ENCODE results near the gene KCNMA1. TPM values are rescaled to one million over a fixed set of nuclear protein-coding genes. Genes with fewer than 3 reads are reported as not detected.

Gene KCNMA1
- total RNA-seq, 1 experiment from 2014 or later: 143 TPM

DNA sequence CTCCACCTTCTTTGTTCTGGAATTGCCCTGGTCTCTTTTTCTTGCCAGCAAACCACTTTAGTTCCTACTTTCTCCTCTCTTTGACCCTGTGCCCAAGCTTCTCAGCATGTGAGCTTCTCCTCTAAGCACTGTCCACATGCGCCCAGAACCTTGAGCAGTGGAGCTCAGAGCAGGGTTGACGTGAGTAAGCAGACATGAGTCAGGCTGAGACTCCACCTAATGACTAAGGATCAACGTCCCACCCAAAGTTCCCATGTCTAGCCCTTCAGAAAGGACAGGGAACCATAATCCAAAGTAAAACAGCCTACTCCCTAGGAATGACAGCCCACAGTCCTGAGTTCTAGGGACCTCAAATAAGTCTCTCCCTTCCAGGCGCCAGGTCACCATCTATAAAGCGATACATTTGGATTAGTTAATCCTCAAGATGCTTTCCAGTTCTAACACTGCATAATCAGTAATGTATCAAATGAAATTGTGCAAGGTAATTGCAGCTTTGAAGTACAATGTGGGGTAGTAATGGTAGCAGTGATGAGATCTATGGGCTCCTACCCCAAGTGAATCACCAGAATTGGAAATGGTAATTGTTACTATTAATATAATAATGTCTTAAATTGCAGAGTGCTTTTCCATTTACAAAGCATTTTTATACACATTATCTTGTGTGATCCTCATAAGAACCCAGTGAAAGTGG lies 44.5 kb downstream of the KCNMA1 start:
- Histone ChIP-seq H3K9me2 (replicated peaks; ENCODE audit: low read length) (no peaks in the 10 kb centered on the region), H2AFZ (ENCODE audit: low read length) (peak overlapping the region; percentile 17), H3K9ac (ENCODE audit: low read length) (peak overlapping the region; percentile 65), H3K36me3 (ENCODE audit: low read depth, low read length) (no peaks in the 10 kb centered on the region), H3K4me3 (ENCODE audit: low read length) (no peak overlapping the region), H3K79me2 (ENCODE audit: low read length) (peaks cover 75% of the 10 kb centered on the region), H3K27me3 (ENCODE audit: low read length) (no peaks in the 10 kb centered on the region), H3K4me1 (ENCODE audit: insufficient read depth, low read length) (peaks cover 41% of the 10 kb centered on the region), H3K4me2 (ENCODE audit: low read length) (peak overlapping the region; percentile 32), H3K27ac (ENCODE audit: low read length) (peak overlapping the region; percentile 74), H3F3A (ENCODE audit: low read length, unreplicated experiment) (no peaks in the 10 kb centered on the region), H3K9me3 (ENCODE audit: low read length) (no peaks in the 10 kb centered on the region), H4K20me1 (ENCODE audit: low read length) (no peaks in the 10 kb centered on the region)
- BruUV-seq (replicated peaks): no TSS peak
- CTCF ChIA-PET: interaction anchor here (0.6 to 1.1 kb wide), 4 partner anchors 61 to 427 kb away, joined by 3 to 4 read pairs (median 4); no protein-coding TSS in a partner anchor
- TF ChIP-seq EZH2phosphoT487 (IDR thresholded peaks at IDR 0.05; ENCODE audit: borderline replicate concordance, low read length): no peak
- TF ChIP-seq, protein P1, sequence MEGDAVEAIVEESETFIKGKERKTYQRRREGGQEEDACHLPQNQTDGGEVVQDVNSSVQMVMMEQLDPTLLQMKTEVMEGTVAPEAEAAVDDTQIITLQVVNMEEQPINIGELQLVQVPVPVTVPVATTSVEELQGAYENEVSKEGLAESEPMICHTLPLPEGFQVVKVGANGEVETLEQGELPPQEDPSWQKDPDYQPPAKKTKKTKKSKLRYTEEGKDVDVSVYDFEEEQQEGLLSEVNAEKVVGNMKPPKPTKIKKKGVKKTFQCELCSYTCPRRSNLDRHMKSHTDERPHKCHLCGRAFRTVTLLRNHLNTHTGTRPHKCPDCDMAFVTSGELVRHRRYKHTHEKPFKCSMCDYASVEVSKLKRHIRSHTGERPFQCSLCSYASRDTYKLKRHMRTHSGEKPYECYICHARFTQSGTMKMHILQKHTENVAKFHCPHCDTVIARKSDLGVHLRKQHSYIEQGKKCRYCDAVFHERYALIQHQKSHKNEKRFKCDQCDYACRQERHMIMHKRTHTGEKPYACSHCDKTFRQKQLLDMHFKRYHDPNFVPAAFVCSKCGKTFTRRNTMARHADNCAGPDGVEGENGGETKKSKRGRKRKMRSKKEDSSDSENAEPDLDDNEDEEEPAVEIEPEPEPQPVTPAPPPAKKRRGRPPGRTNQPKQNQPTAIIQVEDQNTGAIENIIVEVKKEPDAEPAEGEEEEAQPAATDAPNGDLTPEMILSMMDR (conservative IDR thresholded peaks at IDR 0.05; ENCODE audit: low read depth, low read length): no peak
- no peak for TF ChIP-seq EZH2 (IDR thresholded peaks at IDR 0.05; ENCODE audit: low read length, unreplicated experiment)
- intact Hi-C loops (cut with micrococcal nuclease): loop anchor here (5.0 kb wide), 1 partner anchor 201 kb away; no protein-coding TSS in a partner anchor
- POLR2A ChIA-PET (ENCODE audit: unreplicated experiment): interaction anchor here (0.6 kb wide), 1 partner anchor 338 kb away, joined by 3 read pairs; no protein-coding TSS in a partner anchor
- ATAC-seq (peak; percentile 99), DNase-seq (peak; percentile 100)

DNA sequence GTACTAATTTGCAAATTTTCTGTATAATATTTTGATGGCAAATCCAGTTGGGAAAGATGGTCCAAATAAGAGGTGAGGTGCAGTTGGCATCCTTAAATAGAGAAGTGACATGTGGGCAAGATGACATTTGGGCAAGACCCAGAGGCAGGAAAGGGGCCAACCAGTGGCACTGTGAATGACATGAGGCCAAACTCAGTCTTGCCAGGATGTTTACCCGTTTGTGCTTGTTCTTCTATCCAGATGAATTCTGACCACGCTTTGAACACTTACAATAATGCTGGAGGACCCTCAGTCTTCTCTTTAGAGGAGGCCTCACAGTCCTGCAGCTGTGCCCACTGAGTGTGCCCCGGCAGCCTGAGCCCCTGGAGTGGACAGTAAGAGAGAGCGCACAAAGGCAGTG lies 45.1 kb downstream of the KCNMA1 start:
- no peak for DNase-seq
- no peak for TF ChIP-seq EZH2 (IDR thresholded peaks at IDR 0.05; ENCODE audit: low read length, unreplicated experiment)
- TF ChIP-seq, protein P1 (conservative IDR thresholded peaks at IDR 0.05; ENCODE audit: low read depth, low read length): no peak
- no peaks in the 10 kb centered on the region for H3K36me3 ChIP-seq (ENCODE audit: low read depth, low read length)
- peak overlapping the region; percentile 65 for H3K9ac ChIP-seq (ENCODE audit: low read length)
- peak overlapping the region; percentile 32 for H3K4me2 ChIP-seq (ENCODE audit: low read length)
- H3K27me3 ChIP-seq (ENCODE audit: low read length): no peaks in the 10 kb centered on the region
- peak overlapping the region; percentile 74 for H3K27ac ChIP-seq (ENCODE audit: low read length)
- no TSS peak for BruUV-seq (replicated peaks)
- H3K79me2 ChIP-seq (ENCODE audit: low read length): peaks cover 77% of the 10 kb centered on the region
- H3F3A ChIP-seq (ENCODE audit: low read length, unreplicated experiment): no peaks in the 10 kb centered on the region
- ChIA-PET POLR2A (ENCODE audit: unreplicated experiment) (no interaction called here), CTCF (interaction anchor here (0.6 to 1.1 kb wide), 4 partner anchors 61 to 427 kb away, joined by 3 to 4 read pairs (median 4); no protein-coding TSS in a partner anchor)
- H3K4me1 ChIP-seq (ENCODE audit: insufficient read depth, low read length): peaks cover 47% of the 10 kb centered on the region
- intact Hi-C loops (cut with micrococcal nuclease): loop anchor here (5.0 kb wide), 1 partner anchor 200 kb away; no protein-coding TSS in a partner anchor
- H4K20me1 ChIP-seq (ENCODE audit: low read length): no peaks in the 10 kb centered on the region
- H2AFZ ChIP-seq (ENCODE audit: low read length): peak overlapping the region; percentile 17
- H3K4me3 ChIP-seq (ENCODE audit: low read length): no peak overlapping the region
- H3K9me3 ChIP-seq (ENCODE audit: low read length): no peaks in the 10 kb centered on the region
- no peaks in the 10 kb centered on the region for H3K9me2 ChIP-seq (replicated peaks; ENCODE audit: low read length)
- no peak for ATAC-seq

All from PC-3 (cell line).